Spleen (tissue), 7 donors: ENCODE measurements around the gene UBP1.
"Not testable (repeated sequence)": the region's sequence is repeated elsewhere in the genome, so short reads cannot be mapped to it uniquely, and the experiment has no call there.

Experiments used
- CTCF ChIP-seq, 11 experiments: fragments of 200-600 bp in 7 of 11; fragments of 450-650 bp in 4 of 11; sonication (generic) in 4 of 11; IDR thresholded peaks in 8 of 11; conservative IDR thresholded peaks in 3 of 11; 1 replicate in 7 of 11; 2 replicates in 4 of 11; pipeline versions ENCODE4 v1.4.0 to v1.8.0; 2016 to 2021; ENCODE audit warnings: antibody characterized with exemption in 11 of 11, inconsistent platforms in 4 of 11, mild to moderate bottlenecking in 1 of 11
- POLR2A ChIP-seq, 3 donors: fragments of 450-650 bp; IDR thresholded peaks; one replicate each; pipeline ENCODE4 v1.5.1; 2017; ENCODE audit warnings: antibody characterized with exemption in 3 of 3, mild to moderate bottlenecking in 1 of 3
- POLR2AphosphoS5 ChIP-seq, 3 donors: sonication (generic); formaldehyde crosslinking; IDR thresholded peaks; one replicate each; pipeline ENCODE4 v1.5.1; 2017; ENCODE audit warnings: antibody characterized with exemption in 3 of 3
- donor health status: DM: no; HTN: no; CAD: no; lungs with moderate emphysema.
- donor health status: DM: no; HTN: no; CAD: no.
- donor health status: DM: no; HTN: no; CAD: no.

DNA sequence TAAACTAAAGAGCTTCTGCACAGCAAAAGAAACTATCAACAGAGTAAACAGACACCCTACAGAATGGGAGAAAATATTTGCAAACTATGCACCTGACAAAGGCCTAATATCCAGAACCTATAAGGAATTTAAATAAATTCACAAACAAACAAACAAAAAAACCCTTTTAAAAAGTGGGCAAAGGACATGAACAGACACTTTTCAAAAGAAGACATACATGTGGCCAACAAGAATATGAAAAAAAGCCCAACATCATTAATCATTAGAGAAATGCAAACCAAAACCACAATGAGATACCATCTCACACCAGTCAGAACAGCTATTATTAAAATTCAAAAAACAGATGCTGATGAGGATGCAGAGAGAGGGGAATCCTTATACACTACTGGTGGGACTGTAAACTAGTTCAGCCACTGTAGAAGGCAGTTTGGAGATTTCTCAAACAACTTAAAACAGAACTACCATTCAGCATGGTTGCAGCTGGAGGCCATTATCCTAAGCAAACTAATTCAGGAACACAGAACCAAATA, 101.2 kb downstream of the UBP1 start:
- not testable (repeated sequence) for TF ChIP-seq CTCF (IDR thresholded peaks at IDR 0.05 in 8 of 11, conservative IDR thresholded peaks at IDR 0.05 in 3 of 11); POLR2A (IDR thresholded peaks at IDR 0.05); POLR2AphosphoS5 (IDR thresholded peaks at IDR 0.05)
